K562 (cell line): Measurements from ENCODE around the gene RNF19B. TPM values are rescaled to one million over a fixed set of nuclear protein-coding genes. Genes with fewer than 3 reads are reported as not detected.
A peak's percentile ranks its signal among the peaks of the same experiment; 100 is the strongest.

ENCODE experiments used
- ASH1L ChIP-seq: fragments of 450-650 bp; IDR thresholded peaks from 2 replicates; pipeline ENCODE4 v1.6.1; 2018; ENCODE audit warnings: borderline replicate concordance, mild to moderate bottlenecking, low read depth; ENCODE audit not compliant: partially characterized antibody
- CTBP1 ChIP-seq: fragments of 450-650 bp; IDR thresholded peaks from 2 replicates; pipeline ENCODE4 v1.6.1; 2016; ENCODE audit warnings: borderline replicate concordance
- FOS ChIP-seq: IDR thresholded peaks from 3 replicates; pipeline ENCODE4 v1.6.1; 2011; ENCODE audit not compliant: insufficient read length; ENCODE audit errors: extremely low read depth
- FOXM1 ChIP-seq, 2 experiments: fragments of 450-650 bp in 1 of 2; sonication (generic) in 1 of 2; formaldehyde crosslinking in 1 of 2; IDR thresholded peaks; 2 replicates each; pipeline versions ENCODE4 v1.6.1 to v1.9.0; 2017 to 2022; ENCODE audit warnings: low read depth in 2 of 2, mild to moderate bottlenecking in 2 of 2, missing genetic modification reagents in 1 of 2, moderate library complexity in 1 of 2
- GATA2 ChIP-seq: sonication (generic); formaldehyde crosslinking; IDR thresholded peaks from 2 replicates; pipeline ENCODE4 v1.4.0; 2020; ENCODE audit warnings: mild to moderate bottlenecking, missing genetic modification reagents
- MTA1 ChIP-seq: fragments of 450-650 bp; IDR thresholded peaks from 2 replicates; pipeline ENCODE4 v1.6.1; 2017; ENCODE audit warnings: borderline replicate concordance
- NFIC ChIP-seq: fragments of 450-650 bp; IDR thresholded peaks from 2 replicates; pipeline ENCODE4 v1.6.1; 2017; ENCODE audit warnings: mild to moderate bottlenecking, inconsistent platforms
- NR2C1 ChIP-seq, 2 experiments: fragments of 450-650 bp; IDR thresholded peaks; 2 replicates each; pipeline ENCODE4 v1.6.1; 2017; ENCODE audit warnings: mild to moderate bottlenecking in 2 of 2, antibody characterized with exemption in 1 of 2, inconsistent platforms in 1 of 2, missing compliant biosample characterization in 1 of 2, missing genetic modification characterization in 1 of 2
- RAD21 ChIP-seq, 2 experiments: fragments of 250-450 bp in 1 of 2; fragments of 450-650 bp in 1 of 2; sonication (Bioruptor Pico) in 1 of 2; formaldehyde crosslinking in 1 of 2; IDR thresholded peaks in 1 of 2; conservative IDR thresholded peaks in 1 of 2; 2 replicates each; pipeline versions ENCODE4 v1.4.0 to v1.8.0; 2020 to 2022; ENCODE audit warnings: mild to moderate bottlenecking in 2 of 2, moderate library complexity in 1 of 2
- RB1 ChIP-seq: fragments of 450-650 bp; IDR thresholded peaks from 2 replicates; pipeline ENCODE4 v1.6.1; 2017; ENCODE audit warnings: low read depth, mild to moderate bottlenecking
- RBM39 ChIP-seq: fragments of 200-400 bp; formaldehyde crosslinking; optimal IDR thresholded peaks from 2 replicates; pipeline ENCODE3; 2018; ENCODE audit warnings: low read depth, low read length
- SAP30 ChIP-seq: fragments of 200-600 bp; sonication (generic); IDR thresholded peaks from 2 replicates; pipeline ENCODE4 v1.6.1; 2012; ENCODE audit warnings: borderline replicate concordance, low read depth, mild to moderate bottlenecking, moderate library complexity, low read length, control low read depth, inconsistent platforms; ENCODE audit not compliant: insufficient read depth, poor library complexity, severe bottlenecking
- SIRT6 ChIP-seq: IDR thresholded peaks from one replicate; pipeline ENCODE4 v1.6.1; 2012; ENCODE audit warnings: low read depth, mild to moderate bottlenecking, control low read depth, inconsistent platforms, low read length, moderate library complexity
- SIX5 ChIP-seq, 2 experiments: IDR thresholded peaks; 2 replicates each; pipeline ENCODE4 v1.6.1; 2011; ENCODE audit warnings: low read length in 2 of 2, borderline replicate concordance in 1 of 2, low read depth in 1 of 2, mild to moderate bottlenecking in 1 of 2, moderate library complexity in 1 of 2; ENCODE audit not compliant: insufficient read depth in 1 of 2
- SMAD4 ChIP-seq: fragments of 250-450 bp; sonication (Bioruptor Pico); conservative IDR thresholded peaks from 2 replicates; pipeline ENCODE4 v1.8.0; 2021; ENCODE audit warnings: inconsistent platforms, mild to moderate bottlenecking, moderate library complexity
- SREBF1 ChIP-seq: fragments of 150-350 bp; IDR thresholded peaks from 2 replicates; pipeline ENCODE4 v1.6.1; 2014; ENCODE audit warnings: antibody characterized with exemption, low read depth, low read length, borderline replicate concordance
- STAG1 ChIP-seq: sonication (generic); formaldehyde crosslinking; IDR thresholded peaks from 2 replicates; pipeline ENCODE4 v1.5.0; 2020; ENCODE audit warnings: missing genetic modification reagents, borderline replicate concordance
- TAL1 ChIP-seq: fragments of 450-650 bp; IDR thresholded peaks from 2 replicates; pipeline ENCODE4 v1.6.1; 2016; ENCODE audit warnings: mild to moderate bottlenecking
- UBTF ChIP-seq, 2 experiments: IDR thresholded peaks; 2 replicates each; pipeline ENCODE4 v1.6.1; 2012; ENCODE audit warnings: improper control_type of control experiment in 2 of 2, low read depth in 2 of 2, low read length in 2 of 2, borderline replicate concordance in 1 of 2
- ZC3H11A ChIP-seq: IDR thresholded peaks from 2 replicates; pipeline ENCODE4 v1.6.1; 2012; ENCODE audit warnings: low read depth, low read length, improper control_type of control experiment
- ZNF232 ChIP-seq: sonication (generic); formaldehyde crosslinking; IDR thresholded peaks from 2 replicates; pipeline ENCODE4 v1.8.0; 2022; ENCODE audit warnings: mild to moderate bottlenecking, missing genetic modification reagents
- ZNF239 ChIP-seq: fragments of 250-450 bp; sonication (Bioruptor Pico); IDR thresholded peaks from 2 replicates; pipeline ENCODE4 v1.4.0; 2020; ENCODE audit warnings: mild to moderate bottlenecking
- polyA plus RNA-seq, 8 experiments: library from polyadenylated mRNA; depleted of rRNA in 4 of 8; stranded (reverse) in 5 of 8; unstranded in 3 of 8; fragments of >200 nt; fragmentation: Nextera tagmentation in 2 of 8; fragmentation: Illumina TruSeq in 1 of 8; extraction: Ambion mirVana in 2 of 8; extraction: Trizol in 1 of 8; gene quantifications; 2 replicates each; pipeline versions ENCODE4 v1.2.1 to v1.2.3, GENCODE V29; 2011 to 2014; ENCODE audit warnings: inconsistent platforms in 1 of 8, missing spikeins in 1 of 8
- total RNA-seq, 7 experiments: library from RNA; depleted of rRNA in 6 of 7; stranded (reverse); fragments of >200 nt in 6 of 7; fragmentation: Illumina TruSeq in 2 of 7; extraction: Trizol in 2 of 7; gene quantifications; 2 replicates each; pipeline versions ENCODE4 v1.2.1 to v1.2.3, GENCODE V29; 2011 to 2021; ENCODE audit warnings: low replicate concordance in 1 of 7
- TF ChIP-seq, protein P1 (sequence below): fragments of 250-450 bp; sonication (Bioruptor Pico); IDR thresholded peaks from 2 replicates; pipeline ENCODE4 v1.8.0; 2022; ENCODE audit warnings: inconsistent platforms, mild to moderate bottlenecking, moderate library complexity, borderline replicate concordance
- TF ChIP-seq, protein P2 (sequence below): IDR thresholded peaks from 3 replicates; pipeline ENCODE4 v1.6.1; 2011; ENCODE audit warnings: borderline replicate concordance, mild to moderate bottlenecking; ENCODE audit not compliant: insufficient read length, insufficient read depth

The RNF19B gene
- total and polyA plus RNA-seq, 9 of the 15 experiments (the other 6 are each of a cell fraction or from before 2014, with no cell fraction given): 2.6 to 14.9 (median 10.1) TPM

- peak; percentile 89 for TF ChIP-seq FOXM1 (IDR thresholded peaks at IDR 0.05; ENCODE audit: low read depth)
- TF ChIP-seq FOXM1 (CRISPR knock-in tag; IDR thresholded peaks at IDR 0.05; ENCODE audit: low read depth): no peak
- TF ChIP-seq SMAD4: peak; percentile 95
- TF ChIP-seq STAG1 (CRISPR knock-in tag): no peak
- TF ChIP-seq RBM39: no peak
- TF ChIP-seq SAP30: no peak
- peak; percentile 95 for TF ChIP-seq GATA2
- peak; percentile 40; the same call in 1 of the 2 replicates for TF ChIP-seq ZNF239 (CRISPR knock-in tag)
- TF ChIP-seq TAL1: peak; percentile 95
- TF ChIP-seq ZC3H11A: no peak
- TF ChIP-seq UBTF (IDR thresholded peaks at IDR 0.05; ENCODE audit: borderline replicate concordance in 1 of 2, low read depth in 2 of 2, low read length in 2 of 2): peak in 1 of 2 experiments; percentile 48; a peak in 1 of 4 replicates
- TF ChIP-seq, protein P1, sequence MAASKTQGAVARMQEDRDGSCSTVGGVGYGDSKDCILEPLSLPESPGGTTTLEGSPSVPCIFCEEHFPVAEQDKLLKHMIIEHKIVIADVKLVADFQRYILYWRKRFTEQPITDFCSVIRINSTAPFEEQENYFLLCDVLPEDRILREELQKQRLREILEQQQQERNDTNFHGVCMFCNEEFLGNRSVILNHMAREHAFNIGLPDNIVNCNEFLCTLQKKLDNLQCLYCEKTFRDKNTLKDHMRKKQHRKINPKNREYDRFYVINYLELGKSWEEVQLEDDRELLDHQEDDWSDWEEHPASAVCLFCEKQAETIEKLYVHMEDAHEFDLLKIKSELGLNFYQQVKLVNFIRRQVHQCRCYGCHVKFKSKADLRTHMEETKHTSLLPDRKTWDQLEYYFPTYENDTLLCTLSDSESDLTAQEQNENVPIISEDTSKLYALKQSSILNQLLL (CRISPR knock-in tag): no peak
- no peak for TF ChIP-seq FOS
- no peak for TF ChIP-seq SIRT6
- TF ChIP-seq RB1: peak; percentile 48; the same call in 1 of the 2 replicates
- peak; percentile 72 for TF ChIP-seq NR2C1 (IDR thresholded peaks at IDR 0.05)
- peak; percentile 87 for TF ChIP-seq NR2C1 (tag; IDR thresholded peaks at IDR 0.05)
- no peak for TF ChIP-seq SIX5 (IDR thresholded peaks at IDR 0.05; ENCODE audit: borderline replicate concordance in 1 of 2, insufficient read depth in 1 of 2, low read depth in 1 of 2, low read length in 2 of 2)
- no peak for TF ChIP-seq SREBF1
- TF ChIP-seq CTBP1: peak; percentile 83
- no peak for TF ChIP-seq ASH1L
- TF ChIP-seq, protein P2, sequence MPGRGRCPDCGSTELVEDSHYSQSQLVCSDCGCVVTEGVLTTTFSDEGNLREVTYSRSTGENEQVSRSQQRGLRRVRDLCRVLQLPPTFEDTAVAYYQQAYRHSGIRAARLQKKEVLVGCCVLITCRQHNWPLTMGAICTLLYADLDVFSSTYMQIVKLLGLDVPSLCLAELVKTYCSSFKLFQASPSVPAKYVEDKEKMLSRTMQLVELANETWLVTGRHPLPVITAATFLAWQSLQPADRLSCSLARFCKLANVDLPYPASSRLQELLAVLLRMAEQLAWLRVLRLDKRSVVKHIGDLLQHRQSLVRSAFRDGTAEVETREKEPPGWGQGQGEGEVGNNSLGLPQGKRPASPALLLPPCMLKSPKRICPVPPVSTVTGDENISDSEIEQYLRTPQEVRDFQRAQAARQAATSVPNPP: no peak
- TF ChIP-seq ZNF232 (CRISPR knock-in tag): no peak
- TF ChIP-seq RAD21 (CRISPR knock-in tag; conservative IDR thresholded peaks at IDR 0.05 in 1 of 2, IDR thresholded peaks at IDR 0.05 in 1 of 2): peak; percentile 33 to 37; a peak in 2 of 4 replicates
- peak; percentile 91 for TF ChIP-seq NFIC
- peak; percentile 19; the same call in 1 of the 2 replicates for TF ChIP-seq MTA1
These were observed 45.0 kb upstream of the RNF19B start (continued) for GRCh38 chr1:33009561-33009960.
